Astrocyte of the hippocampus (primary cell): Measurements from ENCODE around the gene KIF26B.

Experiments used
- DNase-seq: peaks from one replicate; pipeline ENCODE4 v3.0.0; 2011; ENCODE audit warnings: low read depth, low spot score

KIF26B gene

DNA sequence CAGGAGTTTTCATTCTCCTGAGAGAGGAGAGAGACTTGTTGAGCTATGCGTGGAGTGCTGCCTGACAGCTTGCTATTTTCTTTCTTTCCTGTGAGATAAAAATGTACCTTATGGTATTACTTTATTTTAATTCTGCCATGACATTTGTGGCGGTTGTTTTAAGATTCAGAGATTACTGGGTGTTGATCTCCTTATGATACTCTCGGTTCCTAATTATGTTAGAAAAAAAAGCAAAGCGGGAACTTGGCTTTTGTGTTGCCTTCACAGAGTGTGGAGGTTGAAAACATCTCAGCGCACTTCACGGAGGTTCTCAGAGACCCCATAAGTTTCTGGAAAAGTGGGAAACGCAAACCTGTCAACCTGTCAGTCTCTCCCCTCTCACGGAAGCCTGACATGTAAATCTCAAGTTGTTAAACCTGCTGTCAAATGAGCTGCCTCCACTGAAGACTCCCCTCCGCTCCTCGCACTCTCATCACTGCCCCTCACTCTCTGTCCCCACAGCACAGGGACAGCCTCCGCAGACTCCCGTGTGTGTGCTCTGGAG lies 405.6 kb downstream of the KIF26B start:
- DNase-seq = no peak

DNA sequence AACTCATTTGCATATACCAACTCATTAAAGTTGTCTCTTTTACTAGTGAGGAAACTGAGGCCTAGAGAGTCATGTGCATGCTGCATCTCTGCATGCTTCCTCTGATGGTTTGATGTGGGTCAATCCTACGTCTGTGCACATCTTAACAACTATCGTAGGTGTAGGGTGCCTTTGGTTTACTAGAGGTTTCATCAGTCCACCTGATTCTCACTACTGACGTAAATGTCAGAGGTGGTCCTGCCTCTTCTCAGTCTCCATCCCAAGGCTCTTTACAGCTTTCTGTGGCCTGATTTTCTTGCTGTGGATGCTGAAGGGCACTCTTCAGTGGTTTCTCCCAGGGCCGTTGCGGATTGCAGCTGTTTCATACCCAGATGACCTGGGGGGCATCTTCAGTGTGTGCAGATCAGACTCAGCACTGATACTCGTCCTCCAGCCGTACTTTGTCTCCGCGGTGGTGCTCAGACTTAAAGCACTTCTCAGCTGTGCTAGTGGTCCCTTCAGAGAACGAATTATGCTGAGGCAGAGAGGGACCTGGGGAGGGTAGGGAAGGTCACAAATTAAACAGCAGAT lies 407.0 kb downstream of the KIF26B start:
- DNase-seq = no peak

- no peak for DNase-seq
These were observed 411.3 kb downstream of the KIF26B start for GRCh38 chr1:245566134-245566533.

DNA sequence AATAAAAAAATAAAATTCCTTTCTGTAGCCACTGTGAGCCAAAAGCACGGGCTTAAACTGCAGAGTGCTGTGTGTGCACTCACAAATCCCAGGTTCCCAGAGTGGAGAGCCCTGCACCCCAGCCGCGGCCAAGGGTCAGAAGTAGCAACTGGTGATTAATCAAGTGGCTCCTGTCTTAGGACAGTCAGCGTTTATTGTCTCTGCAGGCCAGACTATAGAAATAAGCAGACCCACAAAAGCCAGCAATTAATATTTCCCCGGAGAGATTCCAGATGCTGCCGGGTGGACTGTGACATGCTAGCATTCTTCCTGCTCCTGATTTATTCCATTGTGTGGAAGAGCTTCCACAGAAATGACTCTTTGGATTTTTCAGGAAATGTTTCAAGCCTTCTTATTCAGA lies 412.2 kb downstream of the KIF26B start:
- no peak for DNase-seq

DNA sequence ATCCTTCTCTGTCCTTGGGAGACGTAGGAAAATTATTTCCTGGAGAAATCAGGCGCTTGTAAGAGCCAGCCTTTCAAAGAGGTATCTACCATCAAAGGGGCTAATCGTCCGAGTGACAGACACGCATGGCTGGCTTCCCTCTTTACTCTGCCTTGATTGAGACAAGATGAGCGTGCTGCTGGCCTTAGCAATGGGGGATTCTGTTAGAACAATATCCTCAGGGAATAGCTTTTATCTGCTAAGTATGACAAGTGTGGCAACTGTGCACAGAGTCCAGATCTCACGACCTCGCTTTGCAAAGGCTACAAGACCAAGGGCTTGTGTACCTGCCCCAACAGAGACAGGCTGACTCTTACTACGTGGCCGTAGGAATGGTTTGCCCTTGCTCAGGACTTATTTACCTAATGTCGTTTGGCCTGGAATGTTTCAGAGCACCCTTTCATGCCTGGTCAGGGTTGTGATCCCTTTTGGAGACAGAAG lies 417.1 kb downstream of the KIF26B start:
- DNase-seq = no peak

GRCh38 chr1:245572709-245573108 lies 417.9 kb downstream of the KIF26B start:
- peak; percentile 57 for DNase-seq

GRCh38 chr1:245575710-245576109 lies 420.9 kb downstream of the KIF26B start:
- DNase-seq = no peak

DNA sequence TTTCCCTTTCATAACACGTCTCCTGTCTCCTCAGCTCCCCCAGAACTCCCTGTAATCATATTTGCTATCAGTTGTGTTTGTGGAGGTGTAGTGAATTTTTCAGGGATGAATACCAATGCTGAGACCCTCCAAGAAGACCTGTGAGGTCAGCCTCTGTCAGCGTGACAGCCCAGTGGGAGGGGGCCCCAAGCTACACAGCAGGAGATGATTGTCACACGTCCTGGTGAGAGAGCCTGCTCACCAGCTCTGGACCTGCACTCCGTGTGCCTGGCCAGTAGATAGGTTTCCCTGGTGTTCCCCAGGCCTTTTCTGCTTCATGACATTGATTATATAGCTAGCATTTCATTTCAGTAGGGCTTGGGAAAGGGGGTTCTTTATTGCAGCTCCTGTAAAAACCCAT lies 421.5 kb downstream of the KIF26B start:
- DNase-seq = no peak

DNA sequence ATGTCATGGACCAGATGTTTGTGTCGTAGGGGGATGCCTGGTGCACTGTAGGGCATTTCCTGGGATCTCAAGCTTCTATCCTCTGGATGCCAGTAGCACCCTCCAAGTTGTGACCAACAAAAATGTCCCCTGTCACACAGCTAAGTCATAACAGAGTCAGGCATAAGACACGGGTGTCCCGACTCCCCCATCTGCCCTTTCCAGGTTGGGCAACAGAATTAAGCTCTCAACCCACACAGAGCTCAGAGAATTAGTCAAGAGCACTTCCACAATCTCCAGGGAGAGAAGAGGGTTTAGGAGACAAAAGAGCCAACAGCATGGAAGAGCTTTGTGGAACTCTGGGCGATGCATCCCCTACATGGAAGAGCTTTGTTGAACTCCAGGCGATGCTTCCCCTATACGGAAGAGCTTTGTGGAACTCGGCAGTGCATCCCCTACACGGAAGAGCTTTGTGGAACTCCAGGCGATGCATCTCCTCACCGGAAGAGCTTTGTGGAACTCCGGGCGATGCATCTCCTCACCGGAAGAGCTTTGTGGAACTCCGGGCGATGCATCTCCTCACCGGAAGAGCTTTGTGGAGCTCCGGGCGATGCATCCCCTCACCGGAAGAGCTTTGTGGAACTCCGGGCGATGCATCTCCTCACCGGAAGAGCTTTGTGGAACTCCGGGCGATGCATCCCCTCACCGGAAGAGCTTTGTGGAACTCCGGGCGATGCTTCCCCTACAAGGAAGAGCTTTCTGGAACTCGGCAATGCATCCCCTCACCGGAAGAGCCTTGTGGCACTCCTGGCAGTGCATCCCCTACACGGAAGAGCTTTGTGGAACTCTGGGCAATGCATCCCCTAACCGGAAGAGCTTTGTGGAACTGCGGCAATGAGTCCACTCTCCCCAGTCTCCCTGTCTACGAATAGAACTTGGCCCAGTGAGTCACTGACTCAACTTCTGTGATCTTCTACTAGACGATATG lies 422.7 kb downstream of the KIF26B start:
- no peak for DNase-seq

GRCh38 chr1:245578308-245578707 lies 423.5 kb downstream of the KIF26B start:
- DNase-seq = no peak

GRCh38 chr1:245578771-245579170 lies 424.0 kb downstream of the KIF26B start:
- DNase-seq = peak; percentile 34

DNA sequence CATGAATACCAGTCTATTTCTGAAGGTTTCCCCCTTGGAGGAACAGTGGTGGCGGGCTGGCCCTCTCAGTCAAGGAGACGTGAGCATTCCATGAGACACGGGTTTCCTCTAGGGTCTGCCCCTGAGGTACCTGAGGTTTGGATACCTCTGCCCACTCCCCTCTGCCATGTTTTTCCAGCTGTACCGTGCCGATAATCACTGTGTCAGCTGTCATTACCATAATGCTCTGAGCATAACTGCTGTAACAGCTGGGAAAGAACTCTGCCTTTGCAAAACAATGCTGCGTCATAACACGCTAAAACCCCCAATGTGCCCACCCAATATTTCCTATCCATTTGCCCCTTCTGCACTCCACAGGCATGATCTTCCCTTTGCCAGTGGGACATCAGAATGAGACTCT lies 425.1 kb downstream of the KIF26B start:
- DNase-seq = no peak

GRCh38 chr1:245580651-245581050 lies 425.9 kb downstream of the KIF26B start:
- no peak for DNase-seq

DNA sequence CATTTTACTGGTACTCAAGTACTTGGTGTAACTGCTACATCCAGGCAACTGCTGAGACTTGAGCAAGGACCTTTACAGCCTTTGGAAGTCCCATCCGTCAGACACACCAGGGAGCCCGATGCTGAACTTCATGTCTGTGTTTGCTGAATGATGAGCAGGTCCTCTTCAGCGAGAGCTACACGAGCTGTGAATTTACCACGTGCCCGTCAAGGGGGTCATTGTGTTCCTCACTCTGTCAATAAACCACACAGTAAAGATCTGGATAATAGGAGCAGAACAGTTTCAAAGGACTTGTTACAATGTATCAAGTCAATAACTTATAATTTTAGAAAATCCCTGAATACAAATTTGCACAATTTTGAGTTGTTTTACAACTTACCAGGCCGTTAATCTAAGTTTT lies 427.2 kb downstream of the KIF26B start:
- DNase-seq = no peak

- peak; percentile 45 for DNase-seq
These were observed 428.3 kb downstream of the KIF26B start for GRCh38 chr1:245583081-245583480.

DNA sequence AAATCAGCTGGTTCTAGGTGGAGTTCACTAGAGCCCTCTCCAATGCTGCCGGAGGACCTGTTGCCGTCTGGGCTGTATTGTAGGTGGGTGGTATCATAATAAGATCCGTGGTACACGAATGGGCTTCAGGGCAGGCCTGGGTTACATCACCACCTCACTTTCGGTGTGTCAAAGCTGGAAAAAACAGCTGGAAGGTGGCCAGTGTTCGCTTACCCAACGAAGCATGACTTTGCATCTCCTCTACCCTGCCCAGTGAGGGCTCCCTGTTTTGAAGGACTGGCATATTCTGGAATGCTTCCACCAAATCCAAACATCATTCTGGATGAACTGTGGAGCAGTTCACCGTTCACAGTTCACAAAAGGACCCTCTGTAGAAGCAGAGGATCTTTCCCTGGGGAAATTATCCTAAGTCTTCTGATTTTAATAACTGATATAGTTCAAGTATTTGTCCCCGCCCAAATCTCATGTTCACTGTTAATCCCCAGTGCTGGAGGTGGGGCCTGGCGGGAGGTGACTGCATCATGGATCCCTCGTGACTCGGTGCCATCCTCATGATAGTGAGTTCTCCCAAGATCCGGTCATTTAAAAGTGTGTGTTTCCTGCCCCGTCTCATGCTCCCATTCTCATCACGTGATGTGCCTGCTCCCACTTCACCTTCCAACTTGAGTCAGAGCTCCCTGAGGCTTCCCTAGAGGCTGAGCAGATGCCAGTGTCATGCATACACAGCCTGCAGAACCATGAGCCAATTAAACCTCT lies 429.0 kb downstream of the KIF26B start:
- DNase-seq = peak; percentile 50

DNA sequence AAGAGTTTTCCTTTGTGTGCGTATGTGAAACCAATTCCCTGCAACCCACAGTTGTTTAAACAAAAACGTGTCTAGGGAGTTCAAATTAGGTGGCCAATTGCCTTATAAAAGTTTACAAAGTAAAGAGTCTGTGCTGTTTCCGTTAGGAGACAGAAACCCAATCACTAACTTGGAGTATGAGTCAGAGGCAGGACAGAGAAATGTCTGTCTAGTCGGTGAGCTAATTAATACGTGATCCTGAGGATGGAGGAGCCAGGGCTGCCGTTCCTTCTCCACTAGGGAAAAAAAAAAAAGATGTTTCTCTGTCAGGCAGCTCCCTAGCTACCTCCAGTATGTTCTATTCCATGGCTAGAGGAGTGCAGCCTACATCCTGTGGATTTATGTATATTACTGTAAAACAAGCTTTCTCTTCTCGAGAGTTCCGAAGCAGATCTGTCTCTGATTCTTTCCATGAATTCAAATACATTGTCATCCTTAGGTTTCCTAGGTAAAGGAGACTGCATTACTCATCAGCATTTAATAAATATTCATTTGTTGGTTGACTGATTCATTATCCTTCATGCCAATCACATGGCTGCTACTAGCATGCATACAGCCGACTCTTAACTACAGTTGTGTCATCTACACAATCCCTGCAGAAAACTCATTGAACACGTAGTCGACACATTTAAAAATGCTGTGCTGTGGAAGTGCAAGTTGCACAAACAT lies 430.6 kb downstream of the KIF26B start:
- DNase-seq = peak; percentile 90

- no peak for DNase-seq
These were observed 432.8 kb downstream of the KIF26B start for GRCh38 chr1:245587435-245588115.

DNA sequence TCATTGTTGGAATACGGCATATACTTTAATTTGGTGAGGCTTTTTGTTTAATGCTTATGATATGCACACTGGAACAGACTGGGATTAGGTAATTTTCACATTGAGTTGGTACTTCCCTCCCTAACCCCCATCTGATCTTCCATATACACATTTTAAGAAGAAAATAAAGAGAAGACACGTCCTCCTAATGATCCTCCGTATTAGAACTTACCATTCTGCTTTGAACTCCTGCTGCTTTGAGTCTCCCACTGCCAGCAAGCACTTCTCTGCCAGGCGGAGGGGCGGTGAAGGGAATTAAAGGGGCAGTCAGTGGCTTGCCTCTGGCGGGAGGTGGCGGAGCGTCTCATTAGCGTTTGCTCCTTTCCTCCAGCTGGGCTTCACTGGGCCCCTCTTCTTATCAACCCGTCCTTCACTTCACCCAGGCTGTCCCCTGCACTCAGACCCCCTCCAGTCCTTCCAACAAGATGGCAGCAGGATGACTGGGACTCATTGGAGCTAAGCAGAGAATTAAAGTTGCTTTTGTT lies 433.4 kb downstream of the KIF26B start:
- DNase-seq = no peak

DNA sequence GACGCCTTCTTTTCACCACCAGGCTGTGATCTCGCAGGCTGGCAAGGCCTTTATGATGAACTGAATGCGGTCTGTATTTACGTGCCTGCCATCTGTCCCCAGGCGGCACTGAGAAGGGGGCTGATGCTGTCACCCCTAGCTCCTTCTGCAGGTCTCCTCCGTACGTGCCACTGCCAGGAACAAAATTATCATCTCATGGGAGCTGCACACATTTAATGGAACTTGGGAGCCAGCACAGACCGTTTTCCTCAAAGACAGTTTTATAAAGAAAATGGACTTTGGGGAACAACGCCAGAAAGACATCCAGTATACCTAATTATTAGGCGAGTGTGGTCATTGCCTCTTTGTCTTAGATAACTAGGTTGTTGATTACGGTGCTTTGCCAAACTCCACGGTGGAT lies 434.5 kb downstream of the KIF26B start:
- DNase-seq = no peak
